GM10847 (cell line): ENCODE data around the gene SPATA20.

Experiments used
- POLR2A ChIP-seq: IDR thresholded peaks from 2 replicates; pipeline ENCODE4 v1.6.1; 2011; ENCODE audit not compliant: insufficient read length; ENCODE audit errors: extremely low read depth

The SPATA20 gene

DNA sequence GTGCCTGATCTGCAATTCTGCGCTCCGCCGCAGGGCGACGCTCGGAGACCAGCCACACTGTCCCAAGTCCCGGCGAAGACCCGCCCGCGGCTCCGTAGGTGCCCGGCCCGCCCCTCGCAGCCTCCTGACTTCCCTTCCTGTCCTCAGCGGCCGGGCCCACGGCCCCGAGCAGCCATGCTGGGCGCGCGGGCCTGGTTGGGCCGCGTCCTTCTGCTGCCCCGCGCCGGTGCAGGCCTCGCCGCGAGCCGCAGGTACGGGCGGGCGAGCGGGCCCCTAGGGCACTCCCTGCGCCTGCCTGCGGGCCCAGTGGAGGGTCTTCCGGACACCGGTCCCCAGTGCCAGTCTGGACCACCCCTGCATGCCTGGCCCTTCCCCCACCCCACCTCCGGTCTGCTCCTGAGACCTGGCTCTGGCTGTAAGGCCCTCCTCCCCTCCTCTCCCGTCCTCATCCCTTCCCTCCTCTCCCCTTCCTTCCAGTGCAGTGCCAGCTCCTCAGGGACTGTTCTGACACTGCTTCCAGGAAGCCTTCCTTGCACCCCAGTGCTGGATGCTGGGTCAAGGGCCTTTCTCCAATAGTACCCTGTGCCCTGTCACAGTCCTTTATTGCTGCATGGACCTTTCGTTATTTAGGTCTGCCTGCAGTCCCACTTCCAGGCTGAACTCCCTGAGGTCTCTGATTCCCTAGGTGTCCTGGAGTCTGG is at the start of gene SPATA20:
SPATA20 (plus strand) TSS at position 140 of the 701 bp plus-strand sequence; CDS start at position 175, 35 bp downstream.
- TF ChIP-seq POLR2A, result peak; percentile 62

GRCh38 chr17:50498021-50498874 is 48.7 kb upstream of the SPATA20 start:
- no peak for TF ChIP-seq POLR2A

DNA sequence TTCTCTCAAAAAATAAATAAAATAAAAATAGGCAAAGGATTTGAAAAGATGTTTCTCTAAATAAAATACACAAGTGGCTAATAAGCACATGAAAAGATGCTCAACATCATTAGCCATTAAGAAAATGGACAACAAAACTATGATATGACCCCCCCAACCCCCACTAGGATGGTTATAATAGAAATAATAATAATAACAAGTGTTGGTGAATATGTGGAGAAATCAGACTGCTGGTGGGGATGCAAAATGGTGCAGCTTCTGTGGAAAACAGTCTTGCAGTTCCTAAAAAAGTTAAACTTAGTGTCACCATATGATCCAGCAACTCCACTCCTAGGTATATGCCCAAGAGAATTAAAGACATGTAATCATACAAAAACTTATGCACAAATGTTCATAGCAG is 47.7 kb upstream of the SPATA20 start:
- TF ChIP-seq POLR2A, result no peak

DNA sequence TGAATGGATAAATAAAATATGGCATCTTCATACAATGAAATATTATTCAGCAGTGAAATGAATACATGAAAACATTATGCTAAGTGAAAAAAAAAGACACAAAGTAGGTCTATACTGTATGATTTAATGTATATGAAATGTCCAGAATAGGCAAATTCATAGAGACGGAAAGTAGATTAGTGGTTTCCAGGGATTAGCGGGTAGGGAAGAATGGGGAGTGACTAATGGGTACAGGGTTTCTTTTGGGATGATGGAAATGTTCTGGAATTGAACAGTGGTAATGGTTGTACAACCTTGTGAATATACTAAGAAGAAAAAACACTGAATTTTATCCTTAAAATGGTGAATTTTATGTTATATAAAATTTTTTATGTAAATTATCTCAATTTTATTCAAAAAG is 47.3 kb upstream of the SPATA20 start:
- no peak for TF ChIP-seq POLR2A

- TF ChIP-seq POLR2A, result no peak
Observed at GRCh38 chr17:50501054-50501453, 45.9 kb upstream of the SPATA20 start.

- TF ChIP-seq POLR2A, result no peak
Observed at GRCh38 chr17:50502301-50502990, 44.5 kb upstream of the SPATA20 start.

DNA sequence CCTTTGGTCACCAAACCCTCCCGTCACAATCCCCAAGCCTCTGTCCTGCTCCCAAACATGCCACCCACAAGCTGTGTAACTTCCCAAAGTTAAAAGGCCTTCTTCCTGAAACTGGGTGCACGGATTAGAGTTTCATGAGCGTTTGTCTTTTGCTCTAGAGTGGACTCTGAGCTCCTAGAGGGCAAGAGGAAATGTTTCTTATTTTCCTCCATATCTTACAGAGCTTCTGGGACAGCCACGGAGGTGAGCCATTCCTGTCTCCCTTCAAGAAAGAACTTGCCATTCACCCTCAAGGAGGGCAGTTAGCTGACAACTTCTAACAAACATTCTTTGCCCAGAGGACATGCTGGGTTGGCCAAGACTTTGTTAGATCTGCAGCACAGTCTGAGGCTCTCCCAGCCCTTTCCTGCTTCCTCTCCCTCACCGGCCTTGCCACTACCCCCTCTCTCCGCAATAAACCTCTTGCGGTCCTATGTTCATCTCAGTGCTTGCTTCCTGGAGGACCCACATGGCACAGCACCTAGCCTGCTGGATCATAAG is 41.3 kb upstream of the SPATA20 start:
- TF ChIP-seq POLR2A, result no peak

DNA sequence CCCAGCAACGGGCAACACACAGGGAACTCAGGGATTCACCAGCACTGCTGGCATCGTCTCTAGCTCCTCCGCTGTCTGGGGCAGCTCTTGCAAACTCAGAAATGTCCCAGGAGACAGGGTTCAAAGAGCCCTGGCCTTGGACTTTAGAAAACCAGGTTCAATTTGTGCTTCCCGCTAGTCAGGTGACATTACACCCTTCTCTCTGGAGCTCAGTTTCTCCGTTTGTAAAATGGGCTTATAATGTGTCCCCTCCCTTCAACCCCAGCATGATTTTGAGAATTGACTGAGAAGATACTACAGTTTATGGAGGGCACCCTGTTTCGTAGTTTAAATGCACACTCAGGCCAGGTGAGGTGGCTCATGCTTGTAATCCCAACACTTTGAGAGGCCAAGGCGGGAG is 40.7 kb upstream of the SPATA20 start:
- TF ChIP-seq POLR2A, result no peak

GRCh38 chr17:50507871-50508572 is 39.0 kb upstream of the SPATA20 start, which contains the start of gene MYCBPAP:
MYCBPAP (plus strand) TSS chr17:50508439; CDS start chr17:50508675, 236 bp downstream.
- TF ChIP-seq POLR2A, result peak; percentile 45

- TF ChIP-seq POLR2A, result no peak
Observed at GRCh38 chr17:50508573-50509460, 38.2 kb upstream of the SPATA20 start.

DNA sequence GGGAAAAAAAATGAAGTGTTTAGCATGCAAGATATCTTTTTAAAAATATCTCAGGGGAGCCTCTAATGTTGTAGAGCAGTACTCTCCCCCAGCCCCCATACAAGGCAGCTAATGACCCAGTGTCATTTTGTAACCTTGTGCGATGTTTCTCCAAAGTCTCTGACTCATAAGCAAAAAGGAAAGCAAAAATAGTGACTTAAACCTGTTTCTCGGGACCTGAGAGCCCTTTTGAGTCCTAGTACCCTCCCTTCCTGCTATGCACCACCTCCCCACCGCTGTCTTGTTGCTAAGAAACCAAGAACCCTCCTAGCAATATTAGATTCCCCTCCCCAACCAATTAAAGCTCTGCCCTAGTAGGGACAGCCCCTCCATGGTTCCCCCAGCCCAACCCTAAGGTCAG is 35.9 kb upstream of the SPATA20 start:
- no peak for TF ChIP-seq POLR2A

- no peak for TF ChIP-seq POLR2A
Observed at GRCh38 chr17:50513495-50513894, 33.5 kb upstream of the SPATA20 start.

GRCh38 chr17:50514388-50514787 is 32.6 kb upstream of the SPATA20 start:
- TF ChIP-seq POLR2A, result no peak
